Epithelial cell of proximal tubule (primary cell): Measurements from ENCODE around the gene RFX7. TPM values are rescaled to one million over a fixed set of nuclear protein-coding genes. Genes with fewer than 3 reads are reported as not detected.

ENCODE experiments used
- DNase-seq: peaks from one replicate; pipeline ENCODE4 v3.0.0-alpha.2; 2011; ENCODE audit warnings: low read depth
- H3K4me3 ChIP-seq: 2 replicates; pipeline ENCODE4 v1.5.1; 2011; ENCODE audit warnings: low read depth, mild to moderate bottlenecking, low read length
- CTCF ChIP-seq: conservative IDR thresholded peaks from 2 replicates; pipeline ENCODE4 v1.5.1; 2012; ENCODE audit warnings: low read depth, mild to moderate bottlenecking, low read length
- total RNA-seq: library from RNA; depleted of rRNA; stranded (reverse); fragments of >200 nt; gene quantifications from 2 replicates; pipeline ENCODE4 v1.2.3, GENCODE V29; 2015

RFX7 gene
- total RNA-seq, 1 donor from 2014 or later, result 4.8 TPM

GRCh38 chr15:56228854-56229253, 14.8 kb downstream of the RFX7 start:
- no peak for TF ChIP-seq CTCF
- DNase-seq, result no peak
- no peak overlapping the region for H3K4me3 ChIP-seq

DNA sequence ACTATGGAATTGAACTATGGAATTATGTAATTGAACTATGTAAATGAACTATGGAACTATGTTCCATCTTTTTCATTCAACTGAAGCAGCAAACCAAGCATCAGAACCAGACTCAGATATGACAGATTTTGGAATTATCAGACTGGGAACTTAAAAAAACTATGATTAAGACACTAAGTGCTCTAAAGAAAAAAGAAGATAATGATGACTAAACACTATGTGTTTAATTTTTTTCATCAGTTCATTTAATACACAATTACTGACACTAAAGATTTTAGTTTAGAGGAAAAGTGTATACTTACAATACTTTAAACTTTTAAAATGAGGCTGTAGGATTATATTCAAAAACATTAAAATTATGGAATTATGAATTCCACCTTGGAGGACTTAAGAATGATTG, 15.3 kb downstream of the RFX7 start:
- H3K4me3 ChIP-seq, result no peak overlapping the region
- no peak for TF ChIP-seq CTCF

GRCh38 chr15:56227780-56228179, 15.9 kb downstream of the RFX7 start:
- no peak for TF ChIP-seq CTCF
- DNase-seq, result no peak
- H3K4me3 ChIP-seq, result no peak overlapping the region

More for the DNA sequence above, 15.3 kb downstream of the RFX7 start:
- DNase-seq, result no peak

DNA sequence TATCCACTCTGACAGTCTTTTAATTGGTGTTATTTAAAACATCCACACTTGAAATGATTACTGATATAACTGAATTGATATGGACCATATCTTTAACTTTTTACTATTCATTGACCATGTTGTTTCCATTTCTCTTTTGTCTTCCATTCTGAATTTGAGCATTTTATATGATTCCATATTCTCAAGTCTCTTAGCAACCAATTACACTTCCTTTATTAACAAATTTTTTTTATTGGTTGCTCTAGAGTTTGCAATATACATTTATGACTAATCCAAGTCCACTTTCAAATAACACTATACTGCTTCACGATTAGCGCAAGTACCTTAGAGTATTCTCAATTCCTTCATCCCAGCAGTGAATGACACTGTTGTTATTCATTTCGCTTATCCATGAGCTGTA, 16.4 kb downstream of the RFX7 start:
- TF ChIP-seq CTCF, result no peak
- H3K4me3 ChIP-seq, result no peak overlapping the region
- no peak for DNase-seq

GRCh38 chr15:56225520-56225919, 18.2 kb downstream of the RFX7 start:
- no peak overlapping the region for H3K4me3 ChIP-seq
- DNase-seq, result no peak
- no peak for TF ChIP-seq CTCF

DNA sequence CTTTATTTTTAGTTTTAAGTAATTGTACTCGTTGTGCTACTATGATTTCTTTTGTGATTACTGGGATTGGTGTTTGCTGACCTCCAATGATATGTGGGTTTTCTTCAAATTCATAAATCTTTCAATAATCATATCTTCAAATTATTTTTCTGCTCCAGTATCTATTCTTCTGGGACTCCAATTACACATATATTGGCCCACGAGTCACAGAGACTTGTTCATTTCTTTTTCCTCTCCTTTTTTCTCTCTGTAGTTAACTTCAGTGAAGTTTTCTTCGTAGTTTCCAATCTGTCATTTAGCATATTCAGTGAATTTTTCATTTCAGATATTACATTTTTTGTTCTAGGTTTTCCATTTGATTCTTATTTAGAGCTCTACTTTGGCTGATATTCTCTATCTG, 21.4 kb downstream of the RFX7 start:
- DNase-seq, result no peak
- H3K4me3 ChIP-seq, result no peak overlapping the region
- TF ChIP-seq CTCF, result no peak

- no peak for DNase-seq
- no peak overlapping the region for H3K4me3 ChIP-seq
- no peak for TF ChIP-seq CTCF
Measured at GRCh38 chr15:56217341-56217740, 26.3 kb downstream of the RFX7 start.
